HEK293 (cell line): ENCODE results near the gene CAPN7.

Source experiments
- CTCF ChIA-PET: fragments of 350-600 bp; formaldehyde crosslinking; extraction: SDS; loops from one replicate; lab custom pipeline; 2021; ENCODE audit warnings: antibody characterized with exemption; lab: Yijun Ruan, JAX
- POLR2A ChIA-PET: fragments of 300-600 bp; formaldehyde crosslinking; extraction: SDS; loops from one replicate; lab custom pipeline; 2020; ENCODE audit warnings: antibody characterized with exemption, inconsistent platforms; lab: Yijun Ruan, JAX
- H3K27ac ChIP-seq: fragments of 200-500 bp; sonication (Bioruptor generic); 2 replicates; pipeline ENCODE4 v1.5.1; 2014; ENCODE audit warnings: low read depth, low read length, control low read depth, inconsistent platforms; ENCODE audit errors: extremely low read depth
- H3K36me3 ChIP-seq, 2 experiments: fragments of 200-500 bp in 1 of 2; sonication (Bioruptor generic) in 1 of 2; 1 replicate in 1 of 2; 2 replicates in 1 of 2; pipeline ENCODE4 v1.5.1; 2014 to 2017; ENCODE audit warnings: inconsistent platforms in 2 of 2, low read length in 2 of 2; ENCODE audit not compliant: control insufficient read depth in 2 of 2, insufficient read depth in 1 of 2
- H3K4me1 ChIP-seq: fragments of 200-500 bp; sonication (Bioruptor generic); 2 replicates; pipeline ENCODE4 v1.5.1; 2014; ENCODE audit warnings: mild to moderate bottlenecking, low read length, inconsistent platforms; ENCODE audit not compliant: control insufficient read depth, insufficient read depth
- H3K4me3 ChIP-seq: 2 replicates; pipeline ENCODE4 v1.5.1; 2011; ENCODE audit warnings: low read depth, mild to moderate bottlenecking, control low read depth, low read length, moderate library complexity
- H3K9me3 ChIP-seq: fragments of 200-500 bp; sonication (Bioruptor generic); 2 replicates; pipeline ENCODE4 v1.5.1; 2014; ENCODE audit warnings: low read depth, low read length, inconsistent platforms; ENCODE audit not compliant: control insufficient read depth, insufficient read depth
- GFI1B ChIP-seq: fragments of 450-650 bp; formaldehyde crosslinking; IDR thresholded peaks from 2 replicates; pipeline ENCODE4 v1.5.1; 2016; ENCODE audit warnings: missing biosample characterization, missing genetic modification characterization
- OVOL3 ChIP-seq: fragments of 450-650 bp; formaldehyde crosslinking; IDR thresholded peaks from 2 replicates; pipeline ENCODE4 v1.5.1; 2016; ENCODE audit warnings: missing biosample characterization, missing genetic modification characterization
- ZBTB20 ChIP-seq: fragments of 450-650 bp; formaldehyde crosslinking; IDR thresholded peaks from 2 replicates; pipeline ENCODE4 v1.5.1; 2016; ENCODE audit warnings: missing biosample characterization, missing genetic modification characterization
- ZFHX2 ChIP-seq: fragments of 450-650 bp; formaldehyde crosslinking; conservative IDR thresholded peaks from 2 replicates; pipeline ENCODE4 v1.5.1; 2016; ENCODE audit warnings: missing biosample characterization, missing genetic modification characterization
- ZNF211 ChIP-seq: fragments of 450-650 bp; formaldehyde crosslinking; IDR thresholded peaks from 2 replicates; pipeline ENCODE4 v1.5.1; 2016; ENCODE audit warnings: low read depth, missing biosample characterization, missing genetic modification characterization
- ZNF335 ChIP-seq: fragments of 450-650 bp; formaldehyde crosslinking; conservative IDR thresholded peaks from 2 replicates; pipeline ENCODE4 v1.5.1; 2016; ENCODE audit warnings: missing biosample characterization, missing genetic modification characterization
- ZNF555 ChIP-seq: fragments of 450-650 bp; formaldehyde crosslinking; conservative IDR thresholded peaks from 2 replicates; pipeline ENCODE4 v1.5.1; 2017; ENCODE audit warnings: missing biosample characterization, mild to moderate bottlenecking, missing genetic modification characterization, inconsistent platforms
- ZNF558 ChIP-seq: fragments of 450-650 bp; formaldehyde crosslinking; IDR thresholded peaks from 2 replicates; pipeline ENCODE4 v1.5.1; 2016; ENCODE audit warnings: missing biosample characterization, missing genetic modification characterization
- ZNF621 ChIP-seq: fragments of 450-650 bp; formaldehyde crosslinking; IDR thresholded peaks from 2 replicates; pipeline ENCODE4 v1.5.1; 2017; ENCODE audit warnings: missing biosample characterization, missing genetic modification characterization
- ZNF707 ChIP-seq: fragments of 450-650 bp; formaldehyde crosslinking; IDR thresholded peaks from 2 replicates; pipeline ENCODE4 v1.5.1; 2016; ENCODE audit warnings: missing biosample characterization, missing genetic modification characterization
- ZNF76 ChIP-seq: fragments of 450-650 bp; formaldehyde crosslinking; IDR thresholded peaks from 2 replicates; pipeline ENCODE4; 2016; ENCODE audit warnings: low read depth, missing biosample characterization, missing genetic modification characterization, borderline replicate concordance
- TF ChIP-seq, protein P1 (sequence below): fragments of 450-650 bp; formaldehyde crosslinking; conservative IDR thresholded peaks from 2 replicates; pipeline ENCODE4 v1.5.1; 2016; ENCODE audit warnings: low read depth, missing biosample characterization, missing genetic modification characterization
- TF ChIP-seq, protein P2 (sequence below): fragments of 450-650 bp; formaldehyde crosslinking; IDR thresholded peaks from 2 replicates; pipeline ENCODE4 v1.5.1; 2017; ENCODE audit warnings: missing biosample characterization, missing genetic modification characterization
- TF ChIP-seq, protein P3 (sequence below): fragments of 450-650 bp; formaldehyde crosslinking; IDR thresholded peaks from 2 replicates; pipeline ENCODE4 v1.5.1; 2016; ENCODE audit warnings: missing biosample characterization, missing genetic modification characterization
- TF ChIP-seq, protein P4 (sequence below): fragments of 450-650 bp; formaldehyde crosslinking; conservative IDR thresholded peaks from 2 replicates; pipeline ENCODE4 v1.5.1; 2016; ENCODE audit warnings: low read depth, missing biosample characterization, missing genetic modification characterization
- TF ChIP-seq, protein P5 (sequence below): fragments of 450-650 bp; formaldehyde crosslinking; IDR thresholded peaks from 2 replicates; pipeline ENCODE4 v1.5.1; 2017; ENCODE audit warnings: missing biosample characterization, missing genetic modification characterization

CAPN7 gene

DNA sequence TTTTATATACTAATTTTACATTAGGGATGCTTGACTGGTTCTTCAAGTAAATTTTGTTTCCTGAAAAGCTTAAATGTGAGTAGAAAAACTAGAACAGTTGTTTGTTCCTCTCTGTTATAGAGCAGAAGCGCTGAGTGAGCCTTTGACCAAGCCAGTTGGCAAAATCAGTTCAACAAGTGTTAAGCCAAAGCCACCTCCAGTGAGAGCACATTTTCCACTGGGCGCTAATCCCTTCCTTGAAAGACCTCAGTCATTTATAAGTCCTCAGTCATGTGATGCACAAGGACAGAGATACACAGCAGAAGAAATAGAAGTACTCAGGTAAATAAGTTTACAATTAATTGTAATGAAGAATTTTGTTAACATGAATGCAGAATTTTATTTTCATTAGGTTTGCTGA, 14.6 kb downstream of the CAPN7 start (continued):
- TF ChIP-seq, protein P1, sequence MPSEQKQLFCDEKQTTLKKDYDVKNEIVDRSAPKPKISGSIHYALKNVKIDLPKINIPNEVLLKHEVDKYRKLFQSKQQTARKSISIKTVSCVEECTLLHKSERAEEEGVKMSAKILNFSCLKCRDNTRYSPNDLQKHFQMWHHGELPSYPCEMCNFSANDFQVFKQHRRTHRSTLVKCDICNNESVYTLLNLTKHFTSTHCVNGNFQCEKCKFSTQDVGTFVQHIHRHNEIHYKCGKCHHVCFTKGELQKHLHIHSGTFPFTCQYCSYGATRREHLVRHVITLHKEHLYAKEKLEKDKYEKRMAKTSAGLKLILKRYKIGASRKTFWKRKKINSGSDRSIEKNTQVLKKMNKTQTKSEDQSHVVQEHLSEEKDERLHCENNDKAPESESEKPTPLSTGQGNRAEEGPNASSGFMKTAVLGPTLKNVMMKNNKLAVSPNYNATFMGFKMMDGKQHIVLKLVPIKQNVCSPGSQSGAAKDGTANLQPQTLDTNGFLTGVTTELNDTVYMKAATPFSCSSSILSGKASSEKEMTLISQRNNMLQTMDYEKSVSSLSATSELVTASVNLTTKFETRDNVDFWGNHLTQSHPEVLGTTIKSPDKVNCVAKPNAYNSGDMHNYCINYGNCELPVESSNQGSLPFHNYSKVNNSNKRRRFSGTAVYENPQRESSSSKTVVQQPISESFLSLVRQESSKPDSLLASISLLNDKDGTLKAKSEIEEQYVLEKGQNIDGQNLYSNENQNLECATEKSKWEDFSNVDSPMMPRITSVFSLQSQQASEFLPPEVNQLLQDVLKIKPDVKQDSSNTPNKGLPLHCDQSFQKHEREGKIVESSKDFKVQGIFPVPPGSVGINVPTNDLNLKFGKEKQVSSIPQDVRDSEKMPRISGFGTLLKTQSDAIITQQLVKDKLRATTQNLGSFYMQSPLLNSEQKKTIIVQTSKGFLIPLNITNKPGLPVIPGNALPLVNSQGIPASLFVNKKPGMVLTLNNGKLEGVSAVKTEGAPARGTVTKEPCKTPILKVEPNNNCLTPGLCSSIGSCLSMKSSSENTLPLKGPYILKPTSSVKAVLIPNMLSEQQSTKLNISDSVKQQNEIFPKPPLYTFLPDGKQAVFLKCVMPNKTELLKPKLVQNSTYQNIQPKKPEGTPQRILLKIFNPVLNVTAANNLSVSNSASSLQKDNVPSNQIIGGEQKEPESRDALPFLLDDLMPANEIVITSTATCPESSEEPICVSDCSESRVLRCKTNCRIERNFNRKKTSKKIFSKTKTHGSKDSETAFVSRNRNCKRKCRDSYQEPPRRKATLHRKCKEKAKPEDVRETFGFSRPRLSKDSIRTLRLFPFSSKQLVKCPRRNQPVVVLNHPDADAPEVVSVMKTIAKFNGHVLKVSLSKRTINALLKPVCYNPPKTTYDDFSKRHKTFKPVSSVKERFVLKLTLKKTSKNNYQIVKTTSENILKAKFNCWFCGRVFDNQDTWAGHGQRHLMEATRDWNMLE (tag by site-specific recombination): no peak
- TF ChIP-seq ZBTB20 (tag by site-specific recombination) (no peak), OVOL3 (tag by site-specific recombination) (no peak), ZNF558 (tag by site-specific recombination) (no peak), ZNF335 (tag by site-specific recombination) (no peak)
- TF ChIP-seq, protein P2, sequence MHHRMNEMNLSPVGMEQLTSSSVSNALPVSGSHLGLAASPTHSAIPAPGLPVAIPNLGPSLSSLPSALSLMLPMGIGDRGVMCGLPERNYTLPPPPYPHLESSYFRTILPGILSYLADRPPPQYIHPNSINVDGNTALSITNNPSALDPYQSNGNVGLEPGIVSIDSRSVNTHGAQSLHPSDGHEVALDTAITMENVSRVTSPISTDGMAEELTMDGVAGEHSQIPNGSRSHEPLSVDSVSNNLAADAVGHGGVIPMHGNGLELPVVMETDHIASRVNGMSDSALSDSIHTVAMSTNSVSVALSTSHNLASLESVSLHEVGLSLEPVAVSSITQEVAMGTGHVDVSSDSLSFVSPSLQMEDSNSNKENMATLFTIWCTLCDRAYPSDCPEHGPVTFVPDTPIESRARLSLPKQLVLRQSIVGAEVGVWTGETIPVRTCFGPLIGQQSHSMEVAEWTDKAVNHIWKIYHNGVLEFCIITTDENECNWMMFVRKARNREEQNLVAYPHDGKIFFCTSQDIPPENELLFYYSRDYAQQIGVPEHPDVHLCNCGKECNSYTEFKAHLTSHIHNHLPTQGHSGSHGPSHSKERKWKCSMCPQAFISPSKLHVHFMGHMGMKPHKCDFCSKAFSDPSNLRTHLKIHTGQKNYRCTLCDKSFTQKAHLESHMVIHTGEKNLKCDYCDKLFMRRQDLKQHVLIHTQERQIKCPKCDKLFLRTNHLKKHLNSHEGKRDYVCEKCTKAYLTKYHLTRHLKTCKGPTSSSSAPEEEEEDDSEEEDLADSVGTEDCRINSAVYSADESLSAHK (tag by site-specific recombination): no peak

DNA sequence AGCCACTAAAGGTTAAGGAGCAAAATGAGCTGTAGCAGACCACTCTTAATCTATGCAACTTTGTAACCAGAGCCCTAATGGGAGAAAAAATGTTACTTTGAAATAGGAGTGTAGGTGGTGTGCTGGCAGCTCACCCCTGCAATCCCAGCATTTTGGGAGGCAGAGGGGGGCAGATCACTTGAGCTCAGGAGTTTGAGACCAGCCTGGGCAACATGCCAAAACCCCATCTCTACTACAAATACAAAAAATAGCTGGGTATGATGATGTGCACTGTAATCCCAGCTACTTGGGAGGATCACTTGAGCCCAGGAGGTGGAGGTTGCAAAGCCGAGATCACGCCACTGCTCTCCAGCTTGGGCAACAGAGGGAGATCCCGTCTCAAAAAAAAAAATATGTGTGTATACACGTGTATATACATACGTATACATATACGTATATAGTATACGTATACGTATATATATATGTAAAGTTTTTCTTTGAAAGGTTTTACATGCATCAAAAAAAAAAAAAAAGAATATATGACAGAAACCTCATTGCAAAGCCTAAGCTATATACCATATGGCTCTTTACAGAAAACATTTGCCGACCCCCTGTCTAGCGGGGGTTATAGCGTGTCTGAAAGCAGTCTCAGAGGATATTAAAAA, 15.7 kb downstream of the CAPN7 start:
- Histone ChIP-seq H3K9me3 (no peaks in the 10 kb centered on the region), H3K36me3 (peaks cover 72 to 83% of the 10 kb centered on the region in 2 experiments)
- ChIA-PET POLR2A (interaction anchor here (0.9 kb wide), 1 partner anchor 15 kb away, joined by 3 read pairs; no protein-coding TSS in a partner anchor), CTCF (interaction anchor here (0.6 to 1.4 kb wide), 3 partner anchors 12 to 92 kb away, joined by 3 to 8 read pairs (median 4); no protein-coding TSS in a partner anchor)
- no peak for TF ChIP-seq ZNF621 (tag by site-specific recombination)
- TF ChIP-seq ZFHX2: peak; percentile 44
- TF ChIP-seq, all 188 proteins: peak for 1
- H3K4me1 ChIP-seq: no peaks in the 10 kb centered on the region
- H3K4me3 ChIP-seq: no peak overlapping the region
- H3K27ac ChIP-seq: no peak overlapping the region

DNA sequence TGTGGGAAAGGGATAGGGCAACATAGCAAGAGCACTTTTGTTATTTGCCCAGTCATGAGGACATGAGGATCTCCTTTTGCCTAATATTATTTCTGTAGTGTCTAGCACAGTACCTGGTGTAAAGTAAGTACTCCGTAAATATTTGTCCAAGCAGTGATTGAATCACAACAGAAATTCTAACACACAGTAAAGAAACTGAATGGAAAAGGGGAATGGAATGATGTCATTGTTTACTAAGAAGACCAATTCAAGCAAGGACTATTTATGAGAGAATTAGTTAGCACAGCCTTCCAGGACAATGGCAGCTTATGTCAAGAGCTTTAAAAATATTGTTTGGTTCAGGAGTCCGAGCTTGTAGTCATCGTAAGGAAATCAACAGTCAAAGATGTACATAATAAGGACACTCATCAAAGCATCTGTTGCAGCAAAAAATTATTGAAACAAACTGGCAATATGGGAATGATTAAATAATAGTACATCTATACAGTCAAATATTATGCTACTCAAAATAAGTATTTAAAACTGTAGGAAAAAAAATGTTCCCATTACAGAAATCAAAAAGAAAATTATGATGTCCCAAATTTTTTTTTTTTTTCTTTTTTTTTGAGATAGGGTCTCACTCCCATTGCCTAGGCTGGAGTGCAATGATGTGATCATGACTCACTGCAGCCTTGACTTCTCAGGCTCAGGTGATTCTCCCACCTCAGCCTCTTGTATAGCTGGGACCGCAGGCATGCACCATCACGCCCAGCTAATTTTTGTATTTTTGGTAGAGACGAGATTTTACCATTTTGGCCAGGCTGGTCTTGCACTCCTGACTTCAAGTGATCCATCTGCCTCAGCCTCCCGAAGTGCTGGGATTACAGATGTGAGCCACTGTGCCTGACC, 17.9 kb downstream of the CAPN7 start:
- no peaks in the 10 kb centered on the region for H3K9me3 ChIP-seq
- no peaks in the 10 kb centered on the region for H3K4me1 ChIP-seq
- no peak overlapping the region for H3K27ac ChIP-seq
- H3K4me3 ChIP-seq: no peak overlapping the region
- H3K36me3 ChIP-seq: peaks cover 69 to 77% of the 10 kb centered on the region in 2 experiments
- POLR2A ChIA-PET: interaction anchor here (0.6 kb wide), 1 partner anchor 72 kb away, joined by 3 read pairs; no protein-coding TSS in a partner anchor
- CTCF ChIA-PET: interaction anchor here (0.6 to 0.8 kb wide), 3 partner anchors 11 to 288 kb away, joined by 3 to 4 read pairs (median 3); partner anchors contain the start of gene CAPN7
- TF ChIP-seq ZBTB20 (tag by site-specific recombination): no peak
- no peak for TF ChIP-seq ZNF555 (tag by site-specific recombination)
- TF ChIP-seq ZNF211: no peak
- no peak for TF ChIP-seq ZNF76 (tag by site-specific recombination)
- TF ChIP-seq, protein P3, sequence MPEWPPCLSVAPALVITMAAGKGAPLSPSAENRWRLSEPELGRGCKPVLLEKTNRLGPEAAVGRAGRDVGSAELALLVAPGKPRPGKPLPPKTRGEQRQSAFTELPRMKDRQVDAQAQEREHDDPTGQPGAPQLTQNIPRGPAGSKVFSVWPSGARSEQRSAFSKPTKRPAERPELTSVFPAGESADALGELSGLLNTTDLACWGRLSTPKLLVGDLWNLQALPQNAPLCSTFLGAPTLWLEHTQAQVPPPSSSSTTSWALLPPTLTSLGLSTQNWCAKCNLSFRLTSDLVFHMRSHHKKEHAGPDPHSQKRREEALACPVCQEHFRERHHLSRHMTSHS (tag by site-specific recombination): no peak
- no peak for TF ChIP-seq ZNF707 (tag by site-specific recombination)
- peak; percentile 89 for TF ChIP-seq GFI1B (tag by site-specific recombination)
- TF ChIP-seq, protein P4, sequence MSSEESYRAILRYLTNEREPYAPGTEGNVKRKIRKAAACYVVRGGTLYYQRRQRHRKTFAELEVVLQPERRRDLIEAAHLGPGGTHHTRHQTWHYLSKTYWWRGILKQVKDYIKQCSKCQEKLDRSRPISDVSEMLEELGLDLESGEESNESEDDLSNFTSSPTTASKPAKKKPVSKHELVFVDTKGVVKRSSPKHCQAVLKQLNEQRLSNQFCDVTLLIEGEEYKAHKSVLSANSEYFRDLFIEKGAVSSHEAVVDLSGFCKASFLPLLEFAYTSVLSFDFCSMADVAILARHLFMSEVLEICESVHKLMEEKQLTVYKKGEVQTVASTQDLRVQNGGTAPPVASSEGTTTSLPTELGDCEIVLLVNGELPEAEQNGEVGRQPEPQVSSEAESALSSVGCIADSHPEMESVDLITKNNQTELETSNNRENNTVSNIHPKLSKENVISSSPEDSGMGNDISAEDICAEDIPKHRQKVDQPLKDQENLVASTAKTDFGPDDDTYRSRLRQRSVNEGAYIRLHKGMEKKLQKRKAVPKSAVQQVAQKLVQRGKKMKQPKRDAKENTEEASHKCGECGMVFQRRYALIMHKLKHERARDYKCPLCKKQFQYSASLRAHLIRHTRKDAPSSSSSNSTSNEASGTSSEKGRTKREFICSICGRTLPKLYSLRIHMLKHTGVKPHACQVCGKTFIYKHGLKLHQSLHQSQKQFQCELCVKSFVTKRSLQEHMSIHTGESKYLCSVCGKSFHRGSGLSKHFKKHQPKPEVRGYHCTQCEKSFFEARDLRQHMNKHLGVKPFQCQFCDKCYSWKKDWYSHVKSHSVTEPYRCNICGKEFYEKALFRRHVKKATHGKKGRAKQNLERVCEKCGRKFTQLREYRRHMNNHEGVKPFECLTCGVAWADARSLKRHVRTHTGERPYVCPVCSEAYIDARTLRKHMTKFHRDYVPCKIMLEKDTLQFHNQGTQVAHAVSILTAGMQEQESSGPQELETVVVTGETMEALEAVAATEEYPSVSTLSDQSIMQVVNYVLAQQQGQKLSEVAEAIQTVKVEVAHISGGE (tag by site-specific recombination): no peak
- TF ChIP-seq, protein P5, sequence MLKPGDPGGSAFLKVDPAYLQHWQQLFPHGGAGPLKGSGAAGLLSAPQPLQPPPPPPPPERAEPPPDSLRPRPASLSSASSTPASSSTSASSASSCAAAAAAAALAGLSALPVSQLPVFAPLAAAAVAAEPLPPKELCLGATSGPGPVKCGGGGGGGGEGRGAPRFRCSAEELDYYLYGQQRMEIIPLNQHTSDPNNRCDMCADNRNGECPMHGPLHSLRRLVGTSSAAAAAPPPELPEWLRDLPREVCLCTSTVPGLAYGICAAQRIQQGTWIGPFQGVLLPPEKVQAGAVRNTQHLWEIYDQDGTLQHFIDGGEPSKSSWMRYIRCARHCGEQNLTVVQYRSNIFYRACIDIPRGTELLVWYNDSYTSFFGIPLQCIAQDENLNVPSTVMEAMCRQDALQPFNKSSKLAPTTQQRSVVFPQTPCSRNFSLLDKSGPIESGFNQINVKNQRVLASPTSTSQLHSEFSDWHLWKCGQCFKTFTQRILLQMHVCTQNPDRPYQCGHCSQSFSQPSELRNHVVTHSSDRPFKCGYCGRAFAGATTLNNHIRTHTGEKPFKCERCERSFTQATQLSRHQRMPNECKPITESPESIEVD: peak; percentile 89
